ENCODE data around the gene STAT4.

STAT4 gene

GRCh38 chr2:191043438-191043837 lies 107.4 kb downstream of the STAT4 start:
- DNase-seq (ENCODE audit: low read depth) = no peak

- no peak for DNase-seq (ENCODE audit: low read depth)
Measured at GRCh38 chr2:191041418-191042161, 109.2 kb downstream of the STAT4 start.

- DNase-seq (ENCODE audit: low read depth) = no peak
Measured at GRCh38 chr2:191039616-191040015, 111.2 kb downstream of the STAT4 start.

GRCh38 chr2:191038741-191039140 lies 112.1 kb downstream of the STAT4 start:
- no peak for DNase-seq (ENCODE audit: low read depth)

- DNase-seq (ENCODE audit: low read depth) = no peak
Measured at GRCh38 chr2:191038241-191038725, 112.5 kb downstream of the STAT4 start.

- no peak for DNase-seq (ENCODE audit: low read depth)
Measured at GRCh38 chr2:191037351-191037750, 113.4 kb downstream of the STAT4 start.

GRCh38 chr2:191036363-191036762 lies 114.4 kb downstream of the STAT4 start:
- no peak for DNase-seq (ENCODE audit: low read depth)

GRCh38 chr2:191032588-191033429 lies 118.0 kb downstream of the STAT4 start:
- DNase-seq (ENCODE audit: low read depth) = no peak

GRCh38 chr2:191031256-191031655 lies 119.5 kb downstream of the STAT4 start:
- no peak for DNase-seq (ENCODE audit: low read depth)

GRCh38 chr2:191030521-191031154 lies 120.2 kb downstream of the STAT4 start:
- no peak for DNase-seq (ENCODE audit: low read depth)

GRCh38 chr2:191029280-191029950 lies 121.4 kb downstream of the STAT4 start:
- no peak for DNase-seq (ENCODE audit: low read depth)

- DNase-seq (ENCODE audit: low read depth) = no peak
Measured at GRCh38 chr2:191026377-191026776, 124.4 kb downstream of the STAT4 start.

GRCh38 chr2:191025135-191025534 lies 125.7 kb downstream of the STAT4 start:
- no peak for DNase-seq (ENCODE audit: low read depth)

GRCh38 chr2:191023235-191023679 lies 127.5 kb downstream of the STAT4 start:
- DNase-seq (ENCODE audit: low read depth) = no peak

GRCh38 chr2:191020742-191021381 lies 129.9 kb downstream of the STAT4 start:
- no peak for DNase-seq (ENCODE audit: low read depth)

- DNase-seq (ENCODE audit: low read depth) = peak; percentile 96
Measured at GRCh38 chr2:191020221-191020741, 130.5 kb downstream of the STAT4 start.

- DNase-seq (ENCODE audit: low read depth) = no peak
Measured at GRCh38 chr2:191019376-191019775, 131.4 kb downstream of the STAT4 start.

GRCh38 chr2:191018643-191019119 lies 132.1 kb downstream of the STAT4 start:
- DNase-seq (ENCODE audit: low read depth) = no peak

GRCh38 chr2:191018048-191018447 lies 132.7 kb downstream of the STAT4 start:
- no peak for DNase-seq (ENCODE audit: low read depth)

- DNase-seq (ENCODE audit: low read depth) = no peak
Measured at GRCh38 chr2:191015831-191016230, 135.0 kb downstream of the STAT4 start.

GRCh38 chr2:191015239-191015638 lies 135.6 kb downstream of the STAT4 start:
- DNase-seq (ENCODE audit: low read depth) = no peak
